ENCODE data around the gene GSK3B.
"Not testable (repeated sequence)": the region's sequence is repeated elsewhere in the genome, so short reads cannot be mapped to it uniquely, and the experiment has no call there.

The GSK3B gene

GRCh38 chr3:120052225-120052624 is 42.0 kb downstream of the GSK3B start:
- no peak for DNase-seq

- DNase-seq: not testable (repeated sequence)
Measured at GRCh38 chr3:120051570-120051969, 42.7 kb downstream of the GSK3B start.

- DNase-seq: no peak
Measured at GRCh38 chr3:120049881-120050539, 44.2 kb downstream of the GSK3B start.

GRCh38 chr3:120049072-120049471 is 45.2 kb downstream of the GSK3B start:
- DNase-seq: no peak

- no peak for DNase-seq
Measured at GRCh38 chr3:120048355-120049041, 45.7 kb downstream of the GSK3B start.

GRCh38 chr3:120047686-120048085 is 46.6 kb downstream of the GSK3B start:
- no peak for DNase-seq

GRCh38 chr3:120040813-120041377 is 53.4 kb downstream of the GSK3B start:
- no peak for DNase-seq

- peak; percentile 27 for DNase-seq
Measured at GRCh38 chr3:120039642-120040610, 54.3 kb downstream of the GSK3B start.

- DNase-seq: no peak
Measured at GRCh38 chr3:120033596-120033995, 60.7 kb downstream of the GSK3B start.

- DNase-seq: no peak
Measured at GRCh38 chr3:120031561-120031960, 62.7 kb downstream of the GSK3B start.

GRCh38 chr3:120029749-120030148 is 64.5 kb downstream of the GSK3B start:
- no peak for DNase-seq

- no peak for DNase-seq
Measured at GRCh38 chr3:120028271-120029047, 65.8 kb downstream of the GSK3B start.

- no peak for DNase-seq
Measured at GRCh38 chr3:120027226-120027625, 67.0 kb downstream of the GSK3B start.

- DNase-seq: no peak
Measured at GRCh38 chr3:120025520-120025919, 68.7 kb downstream of the GSK3B start.

- no peak for DNase-seq
Measured at GRCh38 chr3:120024103-120024502, 70.1 kb downstream of the GSK3B start.

- DNase-seq: peak; percentile 9
Measured at GRCh38 chr3:120022729-120023128, 71.5 kb downstream of the GSK3B start.

- no peak for DNase-seq
Measured at GRCh38 chr3:120021523-120021922, 72.7 kb downstream of the GSK3B start.

GRCh38 chr3:120018299-120018698 is 75.9 kb downstream of the GSK3B start:
- DNase-seq: no peak

GRCh38 chr3:120017692-120018091 is 76.6 kb downstream of the GSK3B start:
- no peak for DNase-seq

- no peak for DNase-seq
Measured at GRCh38 chr3:120013481-120013880, 80.8 kb downstream of the GSK3B start.

GRCh38 chr3:120005741-120006140 is 88.5 kb downstream of the GSK3B start:
- DNase-seq: not testable (repeated sequence)

- not testable (repeated sequence) for DNase-seq
Measured at GRCh38 chr3:120004008-120004498, 90.2 kb downstream of the GSK3B start.
